GM12801 (cell line): ENCODE measurements around the gene GZMM.

ENCODE experiments used
- TF ChIP-seq, protein P1 (sequence below): IDR thresholded peaks from one replicate; pipeline ENCODE4 v1.5.1; 2011; ENCODE audit warnings: control low read depth; ENCODE audit not compliant: insufficient read length; ENCODE audit errors: extremely low read depth

The GZMM gene

DNA sequence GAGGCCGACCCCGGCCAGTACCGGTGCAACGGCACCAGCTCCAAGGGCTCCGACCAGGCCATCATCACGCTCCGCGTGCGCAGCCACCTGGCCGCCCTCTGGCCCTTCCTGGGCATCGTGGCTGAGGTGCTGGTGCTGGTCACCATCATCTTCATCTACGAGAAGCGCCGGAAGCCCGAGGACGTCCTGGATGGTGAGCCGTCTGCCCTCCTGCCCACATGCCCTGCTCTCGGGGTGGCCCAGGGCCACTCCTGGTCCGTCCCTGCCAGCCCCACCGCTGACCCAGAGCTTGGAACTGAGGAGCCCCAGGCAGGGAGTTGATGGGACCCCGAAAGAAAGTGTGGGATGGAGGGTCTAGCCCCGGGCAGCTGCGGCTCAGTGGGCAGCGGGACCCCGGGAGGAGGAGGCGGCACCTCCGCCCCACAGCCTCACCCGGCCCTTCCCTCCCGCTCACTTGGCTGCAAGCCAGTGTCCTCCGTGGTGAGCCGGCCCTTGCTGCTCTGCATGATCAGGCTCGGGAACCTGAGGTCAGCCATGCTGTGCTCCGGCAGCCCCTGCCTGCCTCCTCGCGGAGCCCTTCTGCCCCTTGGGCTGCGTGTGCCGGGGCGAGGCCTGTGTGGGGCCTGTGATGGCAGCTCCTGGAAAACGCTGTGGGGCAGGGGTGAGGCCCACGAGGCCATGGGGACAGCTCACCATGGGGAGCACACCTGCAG lies 37.7 kb downstream of the GZMM start:
- TF ChIP-seq, protein P1, sequence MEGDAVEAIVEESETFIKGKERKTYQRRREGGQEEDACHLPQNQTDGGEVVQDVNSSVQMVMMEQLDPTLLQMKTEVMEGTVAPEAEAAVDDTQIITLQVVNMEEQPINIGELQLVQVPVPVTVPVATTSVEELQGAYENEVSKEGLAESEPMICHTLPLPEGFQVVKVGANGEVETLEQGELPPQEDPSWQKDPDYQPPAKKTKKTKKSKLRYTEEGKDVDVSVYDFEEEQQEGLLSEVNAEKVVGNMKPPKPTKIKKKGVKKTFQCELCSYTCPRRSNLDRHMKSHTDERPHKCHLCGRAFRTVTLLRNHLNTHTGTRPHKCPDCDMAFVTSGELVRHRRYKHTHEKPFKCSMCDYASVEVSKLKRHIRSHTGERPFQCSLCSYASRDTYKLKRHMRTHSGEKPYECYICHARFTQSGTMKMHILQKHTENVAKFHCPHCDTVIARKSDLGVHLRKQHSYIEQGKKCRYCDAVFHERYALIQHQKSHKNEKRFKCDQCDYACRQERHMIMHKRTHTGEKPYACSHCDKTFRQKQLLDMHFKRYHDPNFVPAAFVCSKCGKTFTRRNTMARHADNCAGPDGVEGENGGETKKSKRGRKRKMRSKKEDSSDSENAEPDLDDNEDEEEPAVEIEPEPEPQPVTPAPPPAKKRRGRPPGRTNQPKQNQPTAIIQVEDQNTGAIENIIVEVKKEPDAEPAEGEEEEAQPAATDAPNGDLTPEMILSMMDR: no peak

DNA sequence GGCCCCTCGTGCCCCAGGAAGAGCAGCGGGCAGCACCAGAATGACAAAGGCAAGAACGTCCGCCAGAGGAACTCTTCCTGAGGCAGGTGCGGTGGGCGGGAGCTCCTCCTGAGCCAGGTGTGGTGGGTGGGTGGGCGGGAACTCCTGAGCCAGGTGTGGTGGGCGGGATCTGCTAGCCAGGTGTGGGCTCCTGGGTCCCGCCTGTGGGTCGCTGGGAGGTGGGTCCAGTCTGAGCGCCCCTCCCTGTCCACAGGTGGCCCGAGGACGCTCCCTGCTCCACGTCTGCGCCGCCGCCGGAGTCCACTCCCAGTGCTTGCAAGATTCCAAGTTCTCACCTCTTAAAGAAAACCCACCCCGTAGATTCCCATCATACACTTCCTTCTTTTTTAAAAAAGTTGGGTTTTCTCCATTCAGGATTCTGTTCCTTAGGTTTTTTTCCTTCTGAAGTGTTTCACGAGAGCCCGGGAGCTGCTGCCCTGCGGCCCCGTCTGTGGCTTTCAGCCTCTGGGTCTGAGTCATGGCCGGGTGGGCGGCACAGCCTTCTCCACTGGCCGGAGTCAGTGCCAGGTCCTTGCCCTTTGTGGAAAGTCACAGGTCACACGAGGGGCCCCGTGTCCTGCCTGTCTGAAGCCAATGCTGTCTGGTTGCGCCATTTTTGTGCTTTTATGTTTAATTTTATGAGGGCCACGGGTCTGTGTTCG lies 38.8 kb downstream of the GZMM start:
- TF ChIP-seq, protein P1: no peak

DNA sequence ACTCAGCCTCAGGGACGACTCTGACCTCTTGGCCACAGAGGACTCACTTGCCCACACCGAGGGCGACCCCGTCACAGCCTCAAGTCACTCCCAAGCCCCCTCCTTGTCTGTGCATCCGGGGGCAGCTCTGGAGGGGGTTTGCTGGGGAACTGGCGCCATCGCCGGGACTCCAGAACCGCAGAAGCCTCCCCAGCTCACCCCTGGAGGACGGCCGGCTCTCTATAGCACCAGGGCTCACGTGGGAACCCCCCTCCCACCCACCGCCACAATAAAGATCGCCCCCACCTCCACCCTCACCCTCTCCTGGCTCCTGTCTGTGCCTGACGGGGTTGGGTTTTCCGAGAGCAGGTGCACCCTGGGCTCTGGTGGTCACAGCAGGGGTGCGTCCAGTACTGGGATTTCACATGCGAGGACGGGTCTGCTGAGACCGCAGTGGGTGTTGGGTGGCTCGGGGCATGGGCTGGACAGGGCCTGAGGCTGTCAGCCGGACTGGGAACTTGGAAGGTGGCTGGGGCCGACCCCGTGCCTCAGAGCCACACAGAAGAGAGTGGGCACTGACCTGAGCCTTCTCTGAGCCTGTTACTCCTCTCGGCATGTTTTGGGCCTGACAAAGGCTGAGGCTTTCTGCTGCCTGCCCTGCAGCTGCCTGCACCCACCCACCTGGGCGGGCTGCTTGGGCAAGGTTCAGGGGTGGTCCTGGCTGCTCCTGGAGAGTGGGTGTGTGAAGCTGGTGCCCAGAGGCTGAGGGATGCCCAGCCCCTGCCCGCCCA lies 39.5 kb downstream of the GZMM start:
- TF ChIP-seq, protein P1: no peak

DNA sequence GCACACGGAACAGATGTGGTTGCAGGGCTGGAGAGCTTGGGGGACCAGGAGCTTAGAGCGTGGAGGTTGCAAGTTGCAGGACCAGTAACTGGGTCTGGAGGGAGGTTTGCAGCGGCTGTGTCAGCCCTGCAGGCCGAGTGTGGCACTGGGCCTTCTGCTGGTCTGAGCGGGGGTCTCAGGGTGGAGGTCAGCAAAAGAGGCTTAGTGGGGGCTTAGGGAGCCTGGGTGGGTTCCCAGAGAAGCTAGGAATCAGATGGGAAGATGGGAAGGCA lies 40.1 kb downstream of the GZMM start:
- TF ChIP-seq, protein P1: no peak

DNA sequence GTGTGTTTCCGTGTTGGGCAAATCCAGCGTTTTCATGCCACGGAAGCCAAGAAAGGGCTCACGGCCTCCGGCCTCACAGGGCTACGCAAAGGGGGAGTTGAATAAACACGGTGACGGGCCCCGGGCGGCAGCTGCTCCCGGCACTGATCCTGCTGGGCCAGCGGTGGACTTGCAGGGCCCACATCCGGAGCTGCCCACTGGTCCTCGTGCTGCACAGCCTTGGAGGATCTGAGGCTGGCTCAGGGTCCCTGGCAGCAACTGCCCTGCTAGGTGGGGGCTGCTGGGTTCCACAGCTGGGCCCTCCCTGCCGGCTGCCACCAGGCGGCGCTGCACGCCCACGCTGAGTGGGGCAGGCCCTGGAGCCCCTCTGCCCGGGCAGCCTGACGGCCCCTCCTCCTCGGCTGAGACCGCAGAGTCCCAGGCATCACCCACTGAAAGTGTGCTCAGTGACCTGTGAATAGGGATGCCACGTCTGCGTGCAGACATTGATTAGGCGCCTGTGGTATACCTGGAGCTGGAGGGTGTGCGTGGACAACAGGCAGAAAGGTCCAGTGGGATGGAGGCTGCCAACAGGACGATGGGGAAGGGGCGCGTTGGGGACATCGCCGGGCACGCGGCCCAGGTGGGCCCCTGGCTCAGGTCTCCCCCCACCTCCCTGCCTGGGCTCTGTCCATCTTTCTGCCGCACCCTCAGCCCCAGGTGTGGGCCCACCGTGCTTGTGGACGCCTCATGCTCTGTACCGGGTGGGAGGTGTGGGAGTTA lies 40.6 kb downstream of the GZMM start:
- TF ChIP-seq, protein P1: no peak

DNA sequence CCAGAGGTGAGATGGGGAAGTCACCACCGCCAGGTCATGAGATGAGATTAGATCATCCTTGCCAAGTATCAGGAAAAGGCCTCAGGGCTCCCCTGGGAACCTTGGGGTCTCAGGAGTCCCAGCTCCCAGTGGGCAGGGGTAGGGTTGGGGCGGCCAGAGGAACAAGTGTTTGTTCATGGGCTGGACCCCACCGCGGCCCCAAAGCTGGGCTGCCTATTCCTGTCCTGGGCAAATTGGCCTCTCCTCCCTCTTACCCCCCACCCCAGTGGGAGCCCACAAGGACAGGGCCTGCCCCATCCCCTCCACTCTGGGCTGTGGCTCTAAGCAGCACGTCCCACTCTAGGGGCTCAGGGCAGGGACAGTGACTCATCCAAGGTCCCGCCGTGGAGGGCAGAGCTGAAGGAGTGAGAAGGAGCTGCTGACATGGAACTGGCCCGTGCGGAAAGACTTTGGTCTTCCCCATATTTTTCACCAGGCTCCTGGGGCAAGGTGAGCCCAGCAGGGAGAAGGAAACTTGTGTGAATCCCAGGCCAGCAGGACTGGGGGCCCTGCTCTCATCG lies 41.8 kb downstream of the GZMM start:
- TF ChIP-seq, protein P1: no peak
